HG03196 (cell line): Measurements from ENCODE around the gene HES4.
"Not testable (repeated sequence)": the region's sequence is repeated elsewhere in the genome, so short reads cannot be mapped to it uniquely, and the experiment has no call there.

Experiments
- ATAC-seq: cut with Tn5 transposase; IDR thresholded peaks from one replicate; pipeline ENCODE4 v1.9.1; 2021; ENCODE audit not compliant: unreplicated experiment

Gene HES4

GRCh38 chr1:1019122-1019999, 19.5 kb upstream of the HES4 start:
- peak; percentile 60 for ATAC-seq

GRCh38 chr1:1018321-1018685, 18.4 kb upstream of the HES4 start:
- ATAC-seq: not testable (repeated sequence)

DNA sequence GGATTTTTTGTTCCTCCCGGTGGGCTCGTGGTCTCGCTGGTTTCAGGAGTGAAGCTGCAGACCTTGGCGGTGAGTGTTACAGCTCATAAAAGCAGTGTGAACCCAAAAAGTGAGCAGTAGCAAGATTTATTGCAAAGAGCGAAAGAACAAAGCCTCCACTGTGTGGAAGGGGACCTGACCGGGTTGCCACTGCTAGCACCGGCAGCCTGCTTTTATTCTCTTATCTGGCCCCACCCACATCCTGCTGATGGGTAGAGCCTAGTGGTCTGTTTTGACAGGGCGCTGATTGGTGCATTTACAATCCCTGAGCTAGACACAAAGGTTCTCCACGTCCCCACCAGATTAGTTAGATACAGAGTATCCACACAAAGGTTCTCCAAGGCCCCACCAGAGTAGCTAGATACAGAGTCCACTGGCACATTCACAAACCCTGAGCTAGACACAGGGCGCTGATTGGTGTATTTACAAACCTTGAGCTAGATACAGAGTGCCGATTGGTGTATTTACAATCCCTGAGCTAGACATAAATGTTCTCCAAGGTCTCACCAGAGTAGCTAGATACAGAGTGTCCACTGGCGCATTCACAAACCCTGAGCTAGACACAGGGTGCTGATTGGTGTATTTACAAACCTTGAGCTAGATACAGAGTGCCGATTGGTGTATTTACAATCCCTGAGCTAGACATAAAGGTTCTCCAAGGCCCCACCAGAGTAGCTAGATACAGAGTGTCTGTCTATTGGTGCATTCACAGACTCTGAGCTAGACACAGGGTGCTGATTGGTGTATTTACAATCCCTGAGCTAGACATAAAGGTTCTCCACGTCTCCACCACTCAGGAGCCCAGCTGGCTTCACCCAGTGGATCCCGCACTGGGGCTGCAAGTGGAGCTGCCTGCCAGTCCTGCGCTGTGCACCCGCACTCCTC, 17.8 kb upstream of the HES4 start:
- not testable (repeated sequence) for ATAC-seq

DNA sequence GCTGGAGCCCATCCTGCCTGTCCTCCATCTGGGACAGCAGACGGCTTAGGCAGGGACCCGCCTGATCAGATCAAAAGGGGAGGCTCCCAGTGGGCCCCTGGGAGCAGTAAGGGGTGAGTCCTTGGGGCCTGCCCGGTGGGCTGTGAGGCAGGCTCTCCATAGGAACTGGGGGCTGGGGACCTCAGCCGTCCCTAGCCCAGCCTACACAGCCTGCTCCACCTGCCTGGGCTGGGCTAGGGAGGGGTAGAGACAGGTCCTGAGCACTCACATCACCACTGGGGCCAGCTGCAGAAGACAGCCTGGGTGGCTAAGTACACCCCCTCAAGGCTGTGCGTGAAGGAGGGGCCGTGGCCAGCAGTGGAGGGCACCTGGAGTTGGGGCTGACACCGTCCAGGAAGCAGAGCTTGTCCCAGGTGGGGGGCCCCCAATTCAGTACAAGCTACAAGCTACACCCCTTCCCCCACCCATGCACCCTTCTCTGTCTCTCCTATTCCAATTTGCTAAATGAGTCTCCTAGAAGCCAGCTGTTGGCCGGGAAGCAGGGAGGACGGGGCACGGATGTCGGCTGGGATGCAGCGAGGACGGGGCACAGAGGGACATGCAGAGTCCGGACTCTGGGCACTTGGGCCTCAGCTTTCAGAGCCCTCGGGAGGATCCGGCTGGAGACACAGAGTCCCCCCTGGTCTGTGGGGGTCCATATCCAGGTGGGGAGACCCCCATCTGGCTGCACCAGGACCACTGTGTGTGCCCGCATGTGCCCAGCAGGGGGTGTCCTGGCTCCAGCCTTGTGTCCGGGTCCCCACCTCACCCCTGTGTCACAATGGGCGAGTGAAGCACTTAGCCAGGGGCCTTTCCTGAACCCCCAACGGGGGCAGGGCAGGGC, 15.1 kb upstream of the HES4 start:
- no peak for ATAC-seq

DNA sequence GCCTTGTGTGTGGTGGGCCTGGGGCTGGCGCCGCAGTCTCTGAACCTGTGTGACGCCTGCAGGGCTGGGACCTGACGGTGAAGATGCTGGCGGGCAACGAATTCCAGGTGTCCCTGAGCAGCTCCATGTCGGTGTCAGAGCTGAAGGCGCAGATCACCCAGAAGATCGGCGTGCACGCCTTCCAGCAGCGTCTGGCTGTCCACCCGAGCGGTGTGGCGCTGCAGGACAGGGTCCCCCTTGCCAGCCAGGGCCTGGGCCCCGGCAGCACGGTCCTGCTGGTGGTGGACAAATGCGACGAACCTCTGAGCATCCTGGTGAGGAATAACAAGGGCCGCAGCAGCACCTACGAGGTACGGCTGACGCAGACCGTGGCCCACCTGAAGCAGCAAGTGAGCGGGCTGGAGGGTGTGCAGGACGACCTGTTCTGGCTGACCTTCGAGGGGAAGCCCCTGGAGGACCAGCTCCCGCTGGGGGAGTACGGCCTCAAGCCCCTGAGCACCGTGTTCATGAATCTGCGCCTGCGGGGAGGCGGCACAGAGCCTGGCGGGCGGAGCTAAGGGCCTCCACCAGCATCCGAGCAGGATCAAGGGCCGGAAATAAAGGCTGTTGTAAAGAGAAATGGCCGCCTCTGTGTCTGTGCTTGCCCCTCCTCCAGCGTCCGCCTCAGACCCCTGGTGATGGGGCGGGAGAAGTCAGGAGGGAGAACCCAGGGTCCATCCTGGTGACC, 14.2 kb upstream of the HES4 start:
- no peak for ATAC-seq

- ATAC-seq: peak; percentile 88
These were observed 13.4 kb upstream of the HES4 start, which contains the start of gene ISG15 for GRCh38 chr1:1013105-1013921. Gene ISG15, plus strand, starts transcription at chr1:1013497. Its CDS starts 77 bp downstream, at chr1:1013574.

GRCh38 chr1:1012736-1013104, 12.8 kb upstream of the HES4 start:
- ATAC-seq: not testable (repeated sequence)

GRCh38 chr1:1011396-1011949, 11.6 kb upstream of the HES4 start:
- no peak for ATAC-seq

- ATAC-seq: not testable (repeated sequence)
These were observed 10.2 kb upstream of the HES4 start for GRCh38 chr1:1010131-1010530.

GRCh38 chr1:1006305-1007159, 6.6 kb upstream of the HES4 start:
- no peak for ATAC-seq

- no peak for ATAC-seq
These were observed 5.9 kb upstream of the HES4 start for GRCh38 chr1:1005774-1006304.

DNA sequence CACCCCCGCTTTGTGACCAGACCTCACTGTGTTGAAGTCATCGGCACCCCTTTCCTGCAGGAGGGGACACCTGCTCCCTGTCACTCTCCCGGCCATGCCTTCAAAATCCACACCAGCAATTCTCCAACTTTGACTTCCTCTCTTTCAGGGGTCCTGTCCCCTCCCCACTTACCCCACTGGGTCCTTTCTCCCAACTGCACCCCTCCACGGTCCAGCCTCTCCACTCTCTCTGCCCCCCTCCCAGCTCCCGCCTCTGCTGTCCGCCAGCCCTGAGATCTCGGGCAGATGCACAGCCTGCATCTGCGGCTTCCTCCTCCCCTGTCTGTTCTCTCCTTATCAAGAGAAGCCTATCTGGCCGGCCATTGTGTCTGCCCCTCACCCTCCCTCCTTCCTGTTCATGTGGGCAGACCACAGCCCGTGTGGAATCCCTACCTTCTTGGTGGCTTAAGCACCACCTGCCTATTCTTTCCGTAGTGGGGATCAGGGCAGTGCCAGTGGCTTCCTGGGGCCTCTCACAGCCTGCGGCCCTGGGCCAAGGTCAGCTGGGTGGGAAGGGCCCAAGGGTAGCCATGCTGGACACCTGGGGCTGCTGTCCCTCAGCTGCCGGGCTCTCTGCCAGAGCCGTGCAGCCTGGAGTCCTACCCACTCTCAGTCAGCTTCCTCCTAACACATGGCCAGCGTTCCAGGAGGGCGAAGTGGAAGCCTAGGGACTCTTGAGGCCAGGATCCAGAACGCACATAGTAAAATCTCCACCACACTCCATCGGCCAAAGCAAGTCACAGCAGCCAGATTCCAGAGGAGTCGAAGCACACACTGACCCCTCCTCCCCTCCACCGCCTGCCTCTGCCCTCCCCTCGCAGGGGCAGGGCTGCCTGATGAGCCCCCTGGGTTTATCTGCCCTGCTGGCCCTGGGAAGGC, 5.1 kb upstream of the HES4 start:
- no peak for ATAC-seq

DNA sequence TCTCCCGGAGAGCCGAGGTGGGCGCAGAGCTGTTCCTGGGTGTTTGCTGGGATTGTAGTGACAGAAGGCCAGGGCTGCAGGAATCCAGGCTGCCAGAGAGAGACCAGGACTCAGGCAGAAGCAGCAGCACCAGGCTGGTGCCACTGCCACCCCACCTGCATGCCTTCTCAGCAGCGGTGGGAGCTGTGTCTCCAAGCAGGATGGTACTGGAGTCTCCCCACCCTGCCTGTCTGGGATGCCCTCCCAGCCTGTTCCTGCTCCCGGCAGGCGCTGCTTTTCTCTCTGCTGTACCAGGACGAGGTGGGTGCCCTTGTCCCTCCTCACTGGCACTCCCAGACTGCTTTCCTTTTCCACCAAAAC, 4.5 kb upstream of the HES4 start:
- no peak for ATAC-seq

GRCh38 chr1:1003618-1004419, 3.9 kb upstream of the HES4 start:
- no peak for ATAC-seq

DNA sequence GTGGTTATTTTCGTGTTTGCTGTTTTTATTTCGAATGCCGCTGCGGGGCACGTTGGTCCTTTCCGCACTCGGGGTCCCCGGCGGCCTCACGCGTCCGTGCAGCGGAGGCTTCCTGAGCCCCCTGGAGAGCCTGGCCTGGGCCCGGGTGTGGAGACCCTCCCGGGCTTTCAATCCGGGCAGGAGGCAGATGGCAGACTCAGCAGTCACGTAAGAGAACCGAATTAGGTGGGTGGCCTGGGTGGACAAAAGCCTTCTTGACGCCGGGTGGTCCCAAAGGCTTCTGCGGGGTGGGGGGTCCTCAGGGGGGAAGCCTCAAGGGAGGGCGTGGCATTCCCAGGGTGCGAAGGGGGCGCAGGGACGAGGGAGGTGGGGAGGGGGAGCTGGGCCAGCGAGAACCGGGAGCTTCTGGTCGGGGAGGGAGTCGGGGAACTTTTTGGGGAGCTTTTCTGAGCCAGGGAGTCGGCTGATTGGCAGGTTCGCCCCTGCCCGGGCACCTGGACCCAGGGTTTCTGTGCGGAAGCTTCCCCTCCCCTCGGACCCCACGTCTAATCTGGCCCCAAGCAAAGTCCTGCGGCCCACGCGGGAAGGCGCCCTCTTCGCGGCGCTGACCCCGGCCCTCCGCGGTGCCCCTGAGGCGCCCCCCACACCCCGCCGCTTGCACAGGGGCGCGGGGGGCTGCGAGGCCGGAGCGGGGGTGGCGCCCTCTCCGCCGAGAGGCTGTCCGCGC, 1.3 kb upstream of the HES4 start:
- no peak for ATAC-seq
